Mucosa of stomach (tissue), 1 donor: ENCODE data around the gene LRRC2.
A peak's percentile ranks its signal among the peaks of the same experiment; 100 is the strongest.
"Not testable (repeated sequence)": the region's sequence is repeated elsewhere in the genome, so short reads cannot be mapped to it uniquely, and the experiment has no call there.

ENCODE experiments used
- H3K27me3 ChIP-seq: one replicate; pipeline ENCODE4 v1.7.0; 2013; ENCODE audit warnings: mild to moderate bottlenecking, low read length; ENCODE audit not compliant: control insufficient read depth, insufficient read depth
- H3K36me3 ChIP-seq: one replicate; pipeline ENCODE4 v1.7.0; 2013; ENCODE audit warnings: low read length; ENCODE audit not compliant: control insufficient read depth, insufficient read depth
- H3K4me1 ChIP-seq: one replicate; pipeline ENCODE4 v1.7.0; 2013; ENCODE audit warnings: mild to moderate bottlenecking, low read length; ENCODE audit not compliant: control insufficient read depth, insufficient read depth
- H3K4me3 ChIP-seq: one replicate; pipeline ENCODE4 v1.7.0; 2013; ENCODE audit warnings: low read length
- H3K9ac ChIP-seq: one replicate; pipeline ENCODE4 v1.7.0; 2013; ENCODE audit warnings: mild to moderate bottlenecking, low read length, moderate library complexity
- H3K9me3 ChIP-seq: one replicate; pipeline ENCODE4 v1.7.0; 2013; ENCODE audit warnings: mild to moderate bottlenecking, low read length, moderate library complexity; ENCODE audit not compliant: control insufficient read depth
- donor health status: Pancreatic carcinoma.

Gene LRRC2

GRCh38 chr3:46595819-46596314 lies 29.8 kb upstream of the LRRC2 start:
- H3K36me3 ChIP-seq: no peaks in the 10 kb centered on the region
- H3K27me3 ChIP-seq: peaks cover 5% of the 10 kb centered on the region

GRCh38 chr3:46594723-46595122 lies 28.6 kb upstream of the LRRC2 start:
- H3K36me3 ChIP-seq: no peaks in the 10 kb centered on the region
- H3K4me1 ChIP-seq: no peaks in the 10 kb centered on the region
- peaks cover under 1% of the 10 kb centered on the region for H3K27me3 ChIP-seq
- no peak overlapping the region for H3K4me3 ChIP-seq
- no peaks in the 10 kb centered on the region for H3K9me3 ChIP-seq
- H3K9ac ChIP-seq: no peak overlapping the region

More at GRCh38 chr3:46595819-46596314, 29.8 kb upstream of the LRRC2 start:
- no peak overlapping the region for H3K9ac ChIP-seq
- H3K4me1 ChIP-seq: no peaks in the 10 kb centered on the region
- H3K4me3 ChIP-seq: no peak overlapping the region
- no peaks in the 10 kb centered on the region for H3K9me3 ChIP-seq

GRCh38 chr3:46593979-46594378 lies 27.9 kb upstream of the LRRC2 start:
- no peak overlapping the region for H3K4me3 ChIP-seq
- H3K27me3 ChIP-seq: no peaks in the 10 kb centered on the region
- H3K36me3 ChIP-seq: no peaks in the 10 kb centered on the region
- no peaks in the 10 kb centered on the region for H3K4me1 ChIP-seq
- H3K9me3 ChIP-seq: no peaks in the 10 kb centered on the region
- H3K9ac ChIP-seq: no peak overlapping the region

DNA sequence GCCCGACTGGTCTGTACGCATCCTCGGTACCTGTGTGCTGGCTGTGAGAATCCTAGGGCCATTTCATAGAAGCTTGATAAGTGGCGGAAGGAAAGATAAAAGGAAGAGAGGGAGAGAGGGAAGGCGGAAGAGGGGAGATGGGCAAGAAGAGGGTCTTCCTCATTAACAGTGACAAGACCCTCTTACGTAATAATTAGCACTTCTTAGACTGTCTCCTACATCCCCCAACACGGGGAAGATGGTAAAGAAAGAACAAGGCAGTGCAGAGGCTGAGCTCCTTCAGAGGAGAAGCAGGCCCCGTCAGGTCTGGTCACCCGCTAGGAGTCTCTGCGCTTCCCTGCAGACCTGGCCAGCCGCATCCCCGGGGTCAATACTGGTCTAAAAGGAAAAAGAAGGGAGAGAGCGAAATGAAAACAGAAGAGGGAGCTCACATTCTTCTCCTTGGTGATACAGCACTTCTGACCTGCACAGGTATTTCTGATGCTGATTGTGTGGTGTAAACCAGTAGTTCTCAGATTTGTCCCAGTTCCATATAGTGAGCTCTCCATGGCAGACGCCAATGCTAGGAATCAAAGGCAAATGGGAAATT lies 27.3 kb upstream of the LRRC2 start:
- Histone ChIP-seq H3K36me3 (no peaks in the 10 kb centered on the region), H3K9me3 (no peaks in the 10 kb centered on the region), H3K4me1 (no peaks in the 10 kb centered on the region), H3K4me3 (no peak overlapping the region), H3K9ac (no peak overlapping the region), H3K27me3 (no peaks in the 10 kb centered on the region)

DNA sequence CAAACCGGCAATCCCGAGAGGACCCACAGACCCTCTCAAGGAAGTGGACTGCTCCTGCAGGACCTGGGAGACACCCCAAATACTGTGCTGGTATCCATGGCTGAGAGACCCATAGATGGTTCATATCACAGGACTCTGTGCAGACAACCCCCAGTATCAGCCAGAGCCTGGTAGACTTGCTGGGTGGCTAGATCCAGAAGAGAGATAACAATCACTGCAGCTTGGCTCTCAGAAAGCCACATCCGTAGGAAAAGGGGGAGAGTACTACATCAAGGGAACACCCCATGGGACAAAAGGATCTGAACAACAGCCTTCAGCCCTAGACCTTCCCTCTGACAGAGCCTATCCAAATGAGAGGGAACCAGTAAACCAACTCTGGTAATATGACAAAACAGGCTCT lies 21.2 kb upstream of the LRRC2 start:
- not testable (repeated sequence) for H3K9ac ChIP-seq, H3K9me3 ChIP-seq, H3K4me3 ChIP-seq, H3K36me3 ChIP-seq, H3K27me3 ChIP-seq
- H3K4me1 ChIP-seq: peaks cover 23% of the 10 kb centered on the region

DNA sequence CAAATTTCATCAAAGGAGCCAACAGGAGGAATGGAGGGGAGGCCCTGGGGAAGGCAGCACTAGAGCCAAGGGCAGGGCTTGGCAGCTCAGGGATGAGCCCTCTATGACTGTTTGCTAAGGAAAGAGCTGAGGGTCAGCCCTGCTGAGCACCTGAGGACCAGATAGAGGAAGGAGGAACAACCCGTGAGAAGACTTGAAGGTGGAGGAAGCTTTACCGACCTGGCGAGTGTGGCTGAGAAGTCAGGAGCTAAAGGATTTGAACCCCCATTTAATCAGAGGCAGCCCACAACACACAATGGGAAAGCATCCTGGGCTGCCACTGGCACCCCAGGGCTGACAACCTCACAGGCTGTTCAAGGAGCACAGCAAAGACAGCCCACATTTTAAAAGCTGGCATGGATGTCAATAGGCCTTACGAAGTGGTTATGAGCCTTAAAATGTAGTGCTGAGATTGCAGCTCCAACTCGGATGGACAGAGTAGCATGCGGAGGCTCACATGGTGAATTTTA lies 20.7 kb upstream of the LRRC2 start:
- H3K9ac ChIP-seq: no peak overlapping the region
- no peaks in the 10 kb centered on the region for H3K9me3 ChIP-seq
- H3K27me3 ChIP-seq: no peaks in the 10 kb centered on the region
- H3K4me1 ChIP-seq: peaks cover 23% of the 10 kb centered on the region
- H3K36me3 ChIP-seq: no peaks in the 10 kb centered on the region
- no peak overlapping the region for H3K4me3 ChIP-seq

DNA sequence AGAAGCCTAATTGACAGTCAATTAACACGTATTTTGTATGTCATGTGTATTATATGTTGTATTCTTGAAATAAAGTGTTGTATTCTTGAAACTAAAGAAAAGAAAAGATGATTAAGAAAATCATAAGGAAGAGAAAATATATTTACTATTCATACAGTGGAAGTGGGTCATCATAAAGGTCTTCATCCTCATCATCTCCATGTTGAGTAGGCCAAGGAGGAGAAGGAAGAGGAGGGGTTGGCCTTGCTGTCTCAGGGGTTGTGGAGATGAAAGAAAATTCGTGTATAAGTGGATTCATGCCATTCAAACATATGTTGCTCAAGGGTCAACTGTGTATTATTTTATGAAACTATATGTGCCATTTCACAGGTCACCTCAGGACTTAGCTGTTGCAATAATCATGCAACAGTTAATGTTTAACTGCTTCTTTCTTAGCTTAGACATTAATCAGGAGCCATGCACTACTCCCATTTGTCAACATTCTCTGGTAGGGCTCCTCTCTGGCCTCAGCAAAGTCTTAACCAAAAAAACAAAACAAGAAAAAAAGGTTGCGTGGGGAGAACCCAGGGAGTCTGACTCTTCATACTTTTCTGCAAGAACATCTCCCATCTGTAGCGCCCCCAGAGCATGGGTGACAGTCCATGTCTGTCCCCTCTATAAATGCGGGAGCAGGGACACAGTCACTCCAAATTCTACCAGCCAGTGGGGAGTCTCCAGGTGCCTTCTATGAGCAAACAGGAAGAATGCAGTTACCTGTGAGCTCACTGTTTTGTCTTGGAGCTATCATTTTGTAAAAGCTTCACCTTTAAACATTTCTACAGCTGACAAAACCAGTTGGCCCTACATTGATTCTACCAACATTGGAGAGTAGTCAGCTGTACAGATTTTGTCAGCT lies 19.9 kb upstream of the LRRC2 start:
- H3K4me1 ChIP-seq: peaks cover 23% of the 10 kb centered on the region
- no peaks in the 10 kb centered on the region for H3K9me3 ChIP-seq
- no peaks in the 10 kb centered on the region for H3K36me3 ChIP-seq
- H3K27me3 ChIP-seq: no peaks in the 10 kb centered on the region
- H3K4me3 ChIP-seq: no peak overlapping the region
- H3K9ac ChIP-seq: no peak overlapping the region

GRCh38 chr3:46584598-46585467 lies 18.7 kb upstream of the LRRC2 start:
- peaks cover 33% of the 10 kb centered on the region for H3K4me1 ChIP-seq
- no peaks in the 10 kb centered on the region for H3K36me3 ChIP-seq
- no peak overlapping the region for H3K4me3 ChIP-seq
- no peaks in the 10 kb centered on the region for H3K27me3 ChIP-seq
- no peak overlapping the region for H3K9ac ChIP-seq
- no peaks in the 10 kb centered on the region for H3K9me3 ChIP-seq

- Histone ChIP-seq H3K9me3 (no peaks in the 10 kb centered on the region), H3K36me3 (no peaks in the 10 kb centered on the region), H3K27me3 (no peaks in the 10 kb centered on the region), H3K9ac (no peak overlapping the region), H3K4me3 (no peak overlapping the region), H3K4me1 (peaks cover 32% of the 10 kb centered on the region)
These were observed 14.6 kb upstream of the LRRC2 start for GRCh38 chr3:46580675-46581074.

DNA sequence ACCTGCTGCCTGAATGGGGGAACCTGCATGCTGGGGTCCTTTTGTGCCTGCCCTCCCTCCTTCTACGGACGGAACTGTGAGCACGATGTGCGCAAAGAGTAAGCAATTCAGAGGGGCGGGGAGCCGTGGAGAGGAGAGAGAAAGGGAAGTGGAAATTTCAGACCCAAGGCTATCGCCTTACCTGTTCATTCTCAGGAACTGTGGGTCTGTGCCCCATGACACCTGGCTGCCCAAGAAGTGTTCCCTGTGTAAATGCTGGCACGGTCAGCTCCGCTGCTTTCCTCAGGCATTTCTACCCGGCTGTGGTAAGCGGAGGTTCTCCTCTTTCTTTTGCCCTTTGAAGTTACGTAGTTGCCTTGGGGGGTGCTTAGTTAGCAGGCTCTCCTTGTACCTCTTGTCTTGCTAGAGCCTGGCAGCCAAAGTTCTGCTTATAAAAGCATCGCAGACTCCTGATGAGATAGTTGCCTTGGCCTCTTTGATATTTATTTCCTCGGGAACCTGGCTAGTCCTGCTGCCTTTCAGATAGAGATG lies 13.7 kb upstream of the LRRC2 start:
- peaks cover 24% of the 10 kb centered on the region for H3K4me1 ChIP-seq
- no peaks in the 10 kb centered on the region for H3K27me3 ChIP-seq
- no peak overlapping the region for H3K4me3 ChIP-seq
- no peaks in the 10 kb centered on the region for H3K9me3 ChIP-seq
- H3K36me3 ChIP-seq: no peaks in the 10 kb centered on the region
- peak overlapping the region; percentile 16 for H3K9ac ChIP-seq

DNA sequence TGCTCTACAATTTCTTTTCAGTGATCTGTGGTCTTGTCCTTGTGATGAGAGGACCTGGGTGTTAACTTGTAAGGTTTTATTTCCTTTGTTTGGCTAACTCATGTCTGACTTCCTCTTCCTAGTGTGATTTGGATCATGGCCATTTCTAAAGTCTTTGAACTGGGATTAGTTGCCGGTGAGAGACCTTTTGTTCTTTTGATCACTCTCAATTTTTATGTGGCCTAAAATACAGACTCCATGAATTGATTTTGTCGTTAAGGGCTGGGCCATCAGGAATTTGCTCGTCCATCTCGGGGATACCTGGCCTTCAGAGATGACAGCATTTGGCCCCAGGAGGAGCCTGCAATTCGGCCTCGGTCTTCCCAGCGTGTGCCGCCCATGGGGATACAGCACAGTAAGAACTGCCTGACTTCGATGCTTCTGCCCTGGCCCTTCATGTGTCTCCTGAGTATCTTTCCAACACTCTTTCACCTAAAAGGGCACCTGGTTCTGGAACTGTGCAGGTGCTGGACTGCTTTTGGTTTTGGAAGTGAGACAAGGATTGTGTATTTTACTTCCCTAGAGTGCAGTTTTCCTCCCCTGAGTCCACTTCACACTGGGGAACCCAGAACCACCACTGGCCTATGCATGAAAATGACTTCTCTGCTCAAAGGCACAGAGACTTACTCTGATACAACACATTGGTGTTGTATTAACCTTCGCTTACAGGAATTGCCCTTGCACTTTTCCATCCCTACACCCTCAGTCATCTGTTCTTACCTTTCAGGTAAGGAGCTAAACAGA lies 13.1 kb upstream of the LRRC2 start:
- no peak overlapping the region for H3K4me3 ChIP-seq
- H3K9me3 ChIP-seq: no peaks in the 10 kb centered on the region
- H3K9ac ChIP-seq: no peak overlapping the region
- H3K27me3 ChIP-seq: no peaks in the 10 kb centered on the region
- H3K36me3 ChIP-seq: no peaks in the 10 kb centered on the region
- H3K4me1 ChIP-seq: peaks cover 26% of the 10 kb centered on the region
